HG02840 (cell line): Measurements from ENCODE around the gene SLC2A1.

Experiments
- ATAC-seq: cut with Tn5 transposase; IDR thresholded peaks from one replicate; pipeline ENCODE4 v1.9.1; 2021; ENCODE audit warnings: mild to moderate bottlenecking, moderate library complexity, moderate number of reproducible peaks; ENCODE audit not compliant: unreplicated experiment, low FRiP score

SLC2A1 gene

DNA sequence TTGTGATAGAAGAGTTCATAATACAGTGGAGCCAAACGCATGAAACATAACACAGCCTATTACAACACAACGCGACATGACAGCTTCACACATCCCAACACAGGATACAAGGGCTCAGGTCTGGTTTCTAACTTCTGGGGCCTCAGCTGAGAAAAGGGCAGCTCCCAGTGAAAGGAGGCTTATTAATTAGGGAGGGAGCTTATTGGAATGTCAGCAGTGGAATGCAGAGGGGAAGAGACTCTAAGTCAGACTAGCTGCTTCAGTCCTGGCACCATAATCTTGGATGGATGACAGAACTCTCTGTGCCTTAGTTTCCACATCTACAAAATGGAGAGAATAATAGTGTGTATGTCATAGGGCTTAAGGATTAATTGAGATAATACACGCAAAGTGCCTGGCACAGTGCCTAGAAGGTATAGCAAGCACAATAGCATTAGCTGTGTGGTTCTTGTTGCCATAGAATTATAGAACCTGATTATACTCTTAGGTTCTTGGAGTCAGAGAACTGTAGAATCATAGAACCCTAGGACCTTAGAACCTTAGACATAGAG is 22.7 kb upstream of the SLC2A1 start:
- ATAC-seq: no peak

GRCh38 chr1:42979896-42980800 is 21.5 kb upstream of the SLC2A1 start:
- ATAC-seq: no peak

GRCh38 chr1:42979036-42979430 is 20.4 kb upstream of the SLC2A1 start:
- no peak for ATAC-seq

DNA sequence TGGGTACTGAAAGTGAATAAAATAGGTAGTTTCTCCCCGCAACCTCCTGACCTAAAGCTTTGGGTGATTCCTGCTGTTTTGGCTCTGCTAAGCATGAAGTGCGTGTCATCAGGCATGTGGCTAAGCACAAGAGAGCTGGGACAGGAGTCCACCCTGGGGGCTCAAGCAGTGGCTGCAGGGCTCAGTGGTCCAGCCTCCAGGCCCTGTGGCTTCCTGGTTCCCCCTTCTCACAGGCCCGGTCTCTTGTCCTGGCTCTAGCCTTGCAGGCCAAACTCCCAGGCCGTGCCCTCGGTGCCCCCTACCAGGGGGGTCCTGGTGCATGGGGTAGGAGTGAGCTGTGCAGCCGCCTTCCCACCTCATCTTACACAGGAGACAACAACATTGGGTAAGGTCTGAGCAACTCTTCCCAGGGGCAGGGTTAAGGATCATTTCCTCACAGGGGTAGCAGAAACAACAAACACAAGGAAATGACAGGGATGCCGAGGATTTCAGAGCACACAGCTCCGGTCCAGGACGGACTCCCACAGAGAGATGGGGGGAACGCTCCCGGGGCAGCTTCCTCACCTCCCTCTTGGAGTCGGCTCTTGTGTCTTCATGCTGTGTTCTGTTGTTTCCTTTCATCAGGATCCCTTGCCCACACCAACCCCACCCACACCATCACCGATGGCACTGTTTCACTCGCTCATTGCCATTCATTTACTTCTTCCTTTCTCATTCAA is 19.8 kb upstream of the SLC2A1 start:
- ATAC-seq: no peak

DNA sequence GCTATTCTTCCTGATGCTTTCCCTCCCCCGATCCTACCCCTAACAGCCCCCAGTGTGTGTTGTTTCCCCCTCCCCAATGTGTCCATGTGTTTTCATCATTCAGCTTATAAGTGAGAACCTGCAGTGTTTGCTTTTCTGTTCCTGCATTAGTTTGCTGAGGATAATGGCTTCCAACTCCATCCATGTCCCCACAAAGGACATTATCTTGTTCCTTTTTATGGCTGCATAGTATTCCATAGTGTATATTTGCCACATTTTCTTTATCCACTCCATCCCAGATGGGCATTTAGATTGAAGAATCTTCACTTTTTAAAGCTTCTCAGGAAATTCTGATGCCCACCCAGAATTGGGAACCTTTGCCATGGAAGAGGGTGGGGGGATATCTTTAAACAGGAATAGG is 19.0 kb upstream of the SLC2A1 start:
- ATAC-seq: no peak

DNA sequence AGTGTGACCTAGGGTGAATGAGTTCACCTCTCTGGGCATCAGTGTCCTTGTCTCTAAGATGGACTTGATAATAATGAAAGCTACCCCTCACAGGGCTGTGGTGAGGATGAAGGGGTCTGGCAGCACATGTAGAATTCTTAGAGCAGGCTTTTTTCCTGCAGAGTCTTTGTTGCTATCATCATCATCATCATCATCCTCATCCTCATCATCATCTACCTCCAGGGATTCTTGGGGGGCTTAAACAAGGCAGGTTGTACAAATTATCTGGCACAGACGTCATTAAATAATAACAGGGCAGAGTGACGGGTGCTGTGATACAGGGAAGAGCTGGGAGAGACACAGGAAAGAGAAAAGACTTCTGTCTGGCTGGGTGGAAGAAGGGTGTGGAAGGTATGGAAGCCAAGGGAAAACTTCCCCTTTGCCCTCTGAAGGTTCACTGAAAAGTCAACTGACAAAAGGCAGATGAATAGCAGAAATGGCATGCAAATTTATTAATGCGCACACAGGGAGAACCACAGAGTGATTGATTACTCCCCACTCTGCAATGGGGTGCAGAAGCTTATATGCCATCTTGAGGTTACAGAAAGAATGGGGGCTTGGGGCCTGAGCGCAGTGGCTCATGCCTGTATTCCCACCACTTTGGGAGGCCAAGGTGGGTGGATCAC is 17.0 kb upstream of the SLC2A1 start:
- ATAC-seq: no peak

DNA sequence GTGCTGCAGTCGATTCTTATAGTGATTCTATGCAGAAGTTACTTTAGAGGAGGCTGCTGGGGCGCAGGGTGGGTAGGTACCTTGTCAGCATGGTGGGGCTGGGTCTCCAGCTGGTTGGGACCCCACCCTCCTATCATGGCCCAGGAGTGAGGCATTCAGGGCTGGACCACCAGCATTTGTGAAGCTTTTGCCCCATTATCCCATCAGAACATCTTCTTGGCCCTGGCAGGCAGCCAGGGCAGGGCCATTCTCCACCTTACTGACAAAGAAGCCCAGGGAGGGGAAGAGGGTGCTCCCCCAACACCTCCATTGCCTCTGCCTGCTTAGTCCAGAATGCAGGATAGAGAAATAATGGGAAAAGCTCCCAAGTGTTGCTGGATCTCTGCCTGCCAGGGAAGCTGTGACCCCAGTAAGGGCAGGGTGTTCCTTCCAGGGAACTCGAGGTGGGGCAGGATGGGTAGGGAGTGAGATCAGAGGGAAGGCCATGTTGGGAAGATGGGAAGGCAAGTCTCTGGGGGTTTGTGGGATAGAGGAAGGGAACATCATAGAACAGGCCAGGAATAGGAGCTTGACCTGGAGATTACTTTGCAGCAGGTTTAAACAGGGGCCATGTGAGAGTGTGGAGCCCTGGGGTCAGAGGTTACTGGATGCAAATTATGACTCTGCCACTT is 16.2 kb upstream of the SLC2A1 start:
- no peak for ATAC-seq

DNA sequence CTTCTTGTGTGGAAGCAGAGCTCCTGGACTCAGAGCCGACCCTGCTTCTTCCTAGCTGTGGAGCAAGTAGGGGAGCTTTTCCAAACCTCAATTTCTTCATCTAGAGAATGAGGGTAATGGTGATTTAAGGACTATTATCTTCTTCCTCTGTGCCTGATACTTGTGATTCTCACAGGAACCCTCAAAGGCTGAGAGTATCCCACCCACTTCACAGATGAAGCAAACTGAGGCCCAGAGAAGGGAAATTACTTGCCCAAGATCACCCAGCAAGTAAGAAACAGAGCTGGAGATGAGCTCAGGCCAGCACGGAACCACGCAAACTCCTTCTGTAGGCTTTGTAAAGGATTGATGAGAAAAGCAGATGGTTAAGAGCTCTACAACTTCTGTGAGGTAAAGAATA is 15.1 kb upstream of the SLC2A1 start:
- ATAC-seq: no peak

- ATAC-seq: no peak
These were observed 14.6 kb upstream of the SLC2A1 start for GRCh38 chr1:42973286-42973685.

DNA sequence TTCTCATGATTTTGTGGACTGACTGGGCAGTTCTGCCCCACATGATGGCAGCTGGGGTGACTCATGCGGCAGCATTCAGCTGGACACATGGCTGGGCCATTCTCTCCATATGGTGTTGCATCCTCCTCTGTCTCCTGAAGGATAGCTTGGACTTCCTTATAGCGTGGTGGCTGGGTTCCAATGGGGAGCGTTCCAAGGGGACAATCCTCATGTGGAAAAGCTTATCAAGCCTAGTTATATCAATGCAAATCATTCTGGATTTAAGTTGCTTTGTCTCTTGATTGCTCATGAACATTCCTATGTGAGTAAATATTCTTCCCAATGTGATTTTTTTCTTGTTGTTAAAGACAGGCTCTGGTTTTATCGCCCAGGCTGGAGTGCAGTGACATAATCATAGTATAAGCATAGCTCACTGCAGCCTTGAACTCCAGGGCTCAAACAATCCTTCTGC is 13.2 kb upstream of the SLC2A1 start:
- no peak for ATAC-seq

- no peak for ATAC-seq
These were observed 11.5 kb upstream of the SLC2A1 start for GRCh38 chr1:42970143-42970542.

- no peak for ATAC-seq
These were observed 10.0 kb upstream of the SLC2A1 start for GRCh38 chr1:42968654-42969053.

DNA sequence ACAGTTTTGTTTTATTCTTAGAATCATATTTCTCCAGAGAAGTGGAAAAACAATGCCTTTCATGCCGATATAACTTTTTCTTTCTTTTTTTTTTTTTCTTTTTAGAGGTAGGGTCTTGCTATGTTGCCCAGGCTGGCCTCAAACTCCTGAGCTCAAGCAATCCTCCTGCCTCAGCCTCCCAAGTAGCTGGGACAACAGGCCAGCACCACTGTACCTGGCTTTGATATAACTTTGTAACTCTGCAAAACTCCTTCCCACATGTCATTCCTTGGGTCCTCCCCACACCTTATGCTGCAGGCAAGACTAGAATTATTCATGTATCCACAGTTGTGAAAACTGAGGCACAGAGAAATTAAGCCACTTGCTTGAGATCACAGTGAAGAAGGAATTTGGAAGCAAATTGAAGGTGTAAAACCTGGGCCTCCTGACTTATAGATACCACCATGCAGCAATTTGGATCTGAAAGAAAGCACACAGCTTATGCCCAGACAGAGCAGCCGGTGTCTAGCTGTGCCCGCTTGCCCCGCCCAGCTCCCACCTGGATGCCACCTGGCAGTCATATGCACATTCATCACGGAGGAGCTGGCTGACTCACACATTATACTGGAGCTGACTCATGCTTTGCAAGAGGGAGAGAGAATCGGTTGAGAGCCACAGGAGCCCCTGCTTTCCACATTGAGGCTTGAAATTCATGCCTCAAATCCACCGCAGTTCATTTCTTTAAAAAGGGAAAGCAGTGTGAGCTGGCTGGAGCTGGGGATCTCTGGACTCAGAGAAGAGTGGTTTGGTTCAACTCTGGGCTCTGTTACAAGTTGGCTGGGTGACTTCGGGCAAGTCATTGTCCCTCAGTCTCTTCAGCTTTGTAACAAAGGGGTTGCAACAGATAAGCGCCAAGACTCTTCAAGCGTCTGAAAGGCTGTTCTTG is 8.3 kb upstream of the SLC2A1 start:
- no peak for ATAC-seq

- no peak for ATAC-seq
These were observed 6.7 kb upstream of the SLC2A1 start for GRCh38 chr1:42965378-42965777.

DNA sequence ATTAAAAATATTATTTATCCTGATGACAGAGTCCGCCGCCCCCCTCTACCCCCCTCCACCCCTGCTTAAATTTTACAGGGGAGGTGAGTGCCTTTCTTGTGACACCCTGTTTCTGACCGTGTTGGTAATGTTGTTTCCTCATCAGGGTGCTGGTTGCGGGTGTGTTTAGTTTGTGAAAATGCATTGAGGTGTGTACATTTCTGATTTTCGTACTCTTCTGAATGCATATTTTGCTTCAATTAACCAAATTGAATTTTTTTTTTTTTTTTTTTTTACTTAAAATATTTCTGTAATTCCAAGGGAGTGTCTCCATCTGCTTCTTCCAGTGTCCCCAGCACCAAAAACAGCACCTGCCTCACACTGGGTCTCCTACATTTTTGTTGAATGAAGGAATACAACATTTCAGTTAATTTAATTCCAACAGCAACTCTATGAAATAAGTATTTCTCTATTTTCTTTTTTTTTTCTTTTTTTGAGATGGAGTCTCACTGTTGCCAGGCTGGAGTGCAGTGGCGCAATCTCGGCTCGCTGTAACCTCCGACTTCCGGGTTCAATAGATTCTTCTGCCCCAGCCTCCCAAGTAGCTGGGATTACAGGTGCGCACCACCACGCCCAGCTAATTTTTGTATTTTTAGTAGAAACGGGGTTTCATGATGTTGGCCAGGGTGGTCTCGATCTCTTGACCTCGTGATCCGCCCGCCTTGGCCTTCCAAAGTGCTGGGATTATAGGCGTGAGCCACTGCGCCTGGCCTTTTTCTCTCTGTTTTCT is 5.6 kb upstream of the SLC2A1 start:
- no peak for ATAC-seq

- ATAC-seq: no peak
These were observed 4.8 kb upstream of the SLC2A1 start for GRCh38 chr1:42963378-42964043.

- no peak for ATAC-seq
These were observed 4.1 kb upstream of the SLC2A1 start for GRCh38 chr1:42962641-42963377.
